Measurements from ENCODE around the gene EMP1. TPM values are rescaled to one million over a fixed set of nuclear protein-coding genes. Genes with fewer than 3 reads are reported as not detected.

The EMP1 gene
- total and polyA plus RNA-seq, 9 donors: 21.3 to 116 (median 64.1) TPM

GRCh38 chr12:13227191-13227590 is 30.7 kb downstream of the EMP1 start:
- H3K27me3 ChIP-seq: no peaks in the 10 kb centered on the region
- no peaks in the 10 kb centered on the region for H3K36me3 ChIP-seq
- no peak overlapping the region for H3K4me3 ChIP-seq
- TF ChIP-seq POLR2A (IDR thresholded peaks at IDR 0.05) (no peak), CTCF (IDR thresholded peaks at IDR 0.05) (no peak), EP300 (IDR thresholded peaks at IDR 0.05) (no peak)
- H3K4me1 ChIP-seq (ENCODE audit: insufficient read depth): no peaks in the 10 kb centered on the region
- no peak overlapping the region for H3K27ac ChIP-seq
- intact Hi-C loops (cut with DNase I): no loop called here
- no peak for DNase-seq
- WGBS, 3 donors: 60 to 71% (median 64%) methylated on average over 7 of the region's 7 CpGs
- no peaks in the 10 kb centered on the region for H3K9me3 ChIP-seq

- H3K27ac ChIP-seq: no peak overlapping the region
- intact Hi-C loops (cut with DNase I): no loop called here
- H3K27me3 ChIP-seq: no peaks in the 10 kb centered on the region
- no peak overlapping the region for H3K4me3 ChIP-seq
- no peak for DNase-seq
- 71 to 79% (median 73%) methylated on average over 7 of the region's 7 CpGs for WGBS, 3 donors
- H3K9me3 ChIP-seq: no peaks in the 10 kb centered on the region
- TF ChIP-seq CTCF (IDR thresholded peaks at IDR 0.05) (no peak), POLR2A (IDR thresholded peaks at IDR 0.05) (no peak), EP300 (IDR thresholded peaks at IDR 0.05) (no peak)
- H3K4me1 ChIP-seq (ENCODE audit: insufficient read depth): no peaks in the 10 kb centered on the region
- H3K36me3 ChIP-seq: no peaks in the 10 kb centered on the region
Observed at GRCh38 chr12:13228579-13228978, 32.1 kb downstream of the EMP1 start.

GRCh38 chr12:13229504-13229903 is 33.0 kb downstream of the EMP1 start:
- Histone ChIP-seq H3K9me3 (no peaks in the 10 kb centered on the region), H3K27ac (no peak overlapping the region), H3K4me1 (ENCODE audit: insufficient read depth) (no peaks in the 10 kb centered on the region), H3K27me3 (no peaks in the 10 kb centered on the region), H3K4me3 (no peak overlapping the region), H3K36me3 (no peaks in the 10 kb centered on the region)
- no peak for DNase-seq
- TF ChIP-seq CTCF (IDR thresholded peaks at IDR 0.05): no peak
- TF ChIP-seq EP300 (IDR thresholded peaks at IDR 0.05): no peak
- TF ChIP-seq POLR2A (IDR thresholded peaks at IDR 0.05): no peak
- WGBS, 3 donors: 63 to 68% (median 63%) methylated on average over 5 of the region's 5 CpGs
- intact Hi-C loops (cut with DNase I): no loop called here

- no peak overlapping the region for H3K4me3 ChIP-seq
- TF ChIP-seq POLR2A (IDR thresholded peaks at IDR 0.05): no peak
- TF ChIP-seq CTCF (IDR thresholded peaks at IDR 0.05): no peak
- no peaks in the 10 kb centered on the region for H3K27me3 ChIP-seq
- no peak overlapping the region for H3K27ac ChIP-seq
- no peaks in the 10 kb centered on the region for H3K9me3 ChIP-seq
- 79 to 82% (median 80%) methylated on average over 5 of the region's 5 CpGs for WGBS, 3 donors
- H3K36me3 ChIP-seq: no peaks in the 10 kb centered on the region
- intact Hi-C loops (cut with DNase I): no loop called here
- no peaks in the 10 kb centered on the region for H3K4me1 ChIP-seq (ENCODE audit: insufficient read depth)
- DNase-seq: no peak
Observed at GRCh38 chr12:13230500-13230899, 34.0 kb downstream of the EMP1 start.

Measured in ovary (tissue), 9 donors.